ENCODE results near the gene AZIN2.
"Not testable (repeated sequence)": the region's sequence is repeated elsewhere in the genome, so short reads cannot be mapped to it uniquely, and the experiment has no call there.

Gene AZIN2

DNA sequence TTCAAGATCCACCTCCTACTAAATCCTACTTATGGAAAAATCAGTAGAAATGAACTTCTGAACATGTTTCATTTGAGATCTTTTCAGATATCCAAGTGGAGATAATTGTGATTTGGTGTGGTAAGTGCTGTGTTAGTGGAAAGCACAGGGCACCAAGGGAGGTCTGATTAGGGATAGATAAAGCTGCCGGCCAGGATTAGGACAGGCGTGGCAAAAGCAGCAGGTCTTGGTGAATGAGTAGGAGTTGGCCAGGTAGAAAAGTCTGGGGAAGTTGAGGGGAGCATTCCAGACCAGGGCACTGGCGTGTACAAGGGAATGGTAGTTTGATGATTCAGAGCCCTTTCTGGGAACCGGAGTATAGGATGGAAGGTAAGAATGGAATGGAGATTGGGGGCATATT is 47.8 kb downstream of the AZIN2 start:
- DNase-seq (ENCODE audit: low read depth): no peak

DNA sequence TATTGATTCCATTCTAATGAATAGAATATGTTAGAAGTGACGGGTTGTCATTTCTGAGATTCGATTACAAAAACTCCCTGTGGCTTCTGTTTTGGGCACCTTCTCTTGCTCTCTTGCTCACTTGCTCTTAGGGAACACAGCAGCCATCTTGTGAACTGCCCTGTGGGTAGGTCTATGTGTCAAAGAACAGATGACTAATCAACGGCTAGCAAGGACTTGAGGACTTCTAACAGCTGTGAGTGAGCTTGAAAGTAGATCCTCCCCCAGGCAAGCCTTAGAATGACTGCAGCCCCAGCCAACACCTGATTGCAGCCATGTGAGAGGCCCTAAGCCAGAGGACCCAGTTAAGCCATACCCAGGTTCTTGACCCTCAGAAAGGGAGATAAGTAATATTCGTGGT is 49.3 kb downstream of the AZIN2 start:
- DNase-seq (ENCODE audit: low read depth): no peak

DNA sequence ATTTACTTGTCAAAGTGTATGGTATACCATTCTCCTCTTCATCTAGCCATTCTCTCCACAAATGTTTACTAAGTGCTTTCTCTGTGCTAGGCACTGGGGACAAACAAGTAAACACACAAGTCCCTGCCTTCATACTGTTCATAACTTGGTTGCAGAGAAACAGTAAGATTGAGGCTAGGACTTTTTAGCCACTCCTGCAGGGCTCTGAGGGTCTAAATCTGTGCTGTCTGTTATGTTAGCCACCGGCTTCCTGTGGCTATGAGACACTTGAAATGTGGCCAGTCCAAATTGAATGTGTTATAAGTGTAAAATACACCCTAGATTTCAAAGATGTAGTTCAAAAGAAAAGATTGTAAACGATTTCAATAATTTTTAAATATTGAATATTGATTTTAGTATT is 50.2 kb downstream of the AZIN2 start:
- DNase-seq (ENCODE audit: low read depth): no peak

DNA sequence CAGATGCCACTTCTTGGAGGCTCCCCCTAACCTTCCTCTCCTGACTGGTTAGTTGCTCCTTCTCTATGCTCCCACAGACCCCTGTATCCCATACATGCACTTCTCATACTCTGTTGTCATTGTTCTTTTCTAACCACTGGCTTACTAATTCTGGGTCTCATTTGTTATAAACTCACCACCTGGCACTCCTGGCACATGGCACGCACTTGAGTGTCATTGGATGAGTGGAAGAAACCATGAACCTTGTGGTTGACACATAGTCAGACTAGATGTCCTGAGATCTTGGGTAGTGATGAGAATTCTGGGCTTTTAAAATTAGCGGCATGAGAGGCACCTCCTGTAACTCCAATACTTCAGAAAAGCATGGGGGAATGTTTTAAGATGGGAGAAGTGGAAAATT is 51.6 kb downstream of the AZIN2 start:
- no peak for DNase-seq (ENCODE audit: low read depth)

DNA sequence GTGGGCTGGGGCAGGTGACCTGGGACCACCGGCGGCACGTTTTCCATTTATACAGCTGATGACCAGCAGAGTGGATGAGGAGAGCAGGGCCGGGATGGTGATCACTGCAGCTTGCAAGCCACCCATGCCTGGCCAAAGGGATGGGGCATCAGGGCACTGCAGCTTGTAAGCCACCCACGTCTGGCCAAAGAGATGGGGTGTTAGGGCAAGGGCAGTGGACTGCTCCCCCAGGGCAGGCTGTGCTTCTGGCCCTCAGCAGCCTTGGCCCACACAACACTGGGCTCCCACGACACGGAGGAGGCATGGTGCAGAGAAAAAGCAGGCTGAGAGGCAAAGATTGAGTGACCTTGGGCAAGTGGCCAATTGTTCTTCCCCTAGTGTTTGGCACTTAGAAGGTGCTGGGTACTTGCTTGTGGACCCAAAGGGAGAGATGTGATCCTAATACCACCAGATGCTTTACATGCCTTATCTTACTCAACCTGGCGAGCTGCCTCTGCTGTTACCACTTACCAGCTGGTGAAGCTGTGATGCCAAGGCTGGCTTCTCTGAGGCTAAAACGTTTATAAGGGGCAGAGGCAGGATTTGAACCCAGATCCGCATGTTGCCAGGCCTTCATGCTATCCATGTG is 52.6 kb downstream of the AZIN2 start:
- no peak for DNase-seq (ENCODE audit: low read depth)

DNA sequence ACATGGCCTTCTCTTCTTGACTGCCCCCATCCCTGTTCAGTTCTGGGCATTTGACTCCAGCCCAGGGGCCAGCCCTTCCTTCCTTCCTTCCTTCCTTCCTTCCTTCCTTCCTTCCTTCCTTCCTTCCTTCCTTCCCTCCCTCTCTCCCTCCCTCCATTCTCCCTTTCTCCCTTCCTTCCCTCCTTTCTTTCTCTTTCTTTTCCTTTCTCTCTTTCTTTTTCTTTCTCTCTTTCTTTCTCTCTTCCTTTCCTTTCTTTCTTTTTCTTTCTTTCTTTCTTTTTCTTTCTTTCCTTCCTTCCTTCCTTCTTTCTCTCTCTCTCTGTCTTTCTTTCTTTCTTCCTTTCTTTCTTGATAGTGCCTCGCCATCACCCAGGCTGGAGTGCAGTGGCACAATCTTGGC is 55.1 kb downstream of the AZIN2 start:
- not testable (repeated sequence) for DNase-seq (ENCODE audit: low read depth)

DNA sequence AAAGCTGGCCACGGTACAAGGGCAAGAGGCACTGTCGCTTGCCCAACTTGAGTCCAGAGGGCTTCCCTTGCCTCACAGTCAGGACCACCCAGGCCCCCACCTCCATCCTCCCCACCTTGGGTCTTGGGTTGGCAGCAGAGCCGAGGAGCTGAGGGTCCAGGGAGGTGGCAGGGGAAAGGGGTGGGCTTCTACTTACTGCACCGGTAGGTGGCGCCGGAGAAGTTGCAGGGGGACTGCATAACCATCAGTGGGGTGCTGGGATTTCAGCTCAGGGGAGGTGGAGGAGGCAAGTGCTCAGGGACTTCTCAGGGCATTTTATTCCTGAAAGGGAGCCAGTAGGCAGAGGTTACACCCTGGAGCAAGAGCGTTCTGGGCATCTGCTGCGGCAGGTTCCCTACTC is 56.8 kb downstream of the AZIN2 start:
- peak; percentile 13 for DNase-seq (ENCODE audit: low read depth)

DNA sequence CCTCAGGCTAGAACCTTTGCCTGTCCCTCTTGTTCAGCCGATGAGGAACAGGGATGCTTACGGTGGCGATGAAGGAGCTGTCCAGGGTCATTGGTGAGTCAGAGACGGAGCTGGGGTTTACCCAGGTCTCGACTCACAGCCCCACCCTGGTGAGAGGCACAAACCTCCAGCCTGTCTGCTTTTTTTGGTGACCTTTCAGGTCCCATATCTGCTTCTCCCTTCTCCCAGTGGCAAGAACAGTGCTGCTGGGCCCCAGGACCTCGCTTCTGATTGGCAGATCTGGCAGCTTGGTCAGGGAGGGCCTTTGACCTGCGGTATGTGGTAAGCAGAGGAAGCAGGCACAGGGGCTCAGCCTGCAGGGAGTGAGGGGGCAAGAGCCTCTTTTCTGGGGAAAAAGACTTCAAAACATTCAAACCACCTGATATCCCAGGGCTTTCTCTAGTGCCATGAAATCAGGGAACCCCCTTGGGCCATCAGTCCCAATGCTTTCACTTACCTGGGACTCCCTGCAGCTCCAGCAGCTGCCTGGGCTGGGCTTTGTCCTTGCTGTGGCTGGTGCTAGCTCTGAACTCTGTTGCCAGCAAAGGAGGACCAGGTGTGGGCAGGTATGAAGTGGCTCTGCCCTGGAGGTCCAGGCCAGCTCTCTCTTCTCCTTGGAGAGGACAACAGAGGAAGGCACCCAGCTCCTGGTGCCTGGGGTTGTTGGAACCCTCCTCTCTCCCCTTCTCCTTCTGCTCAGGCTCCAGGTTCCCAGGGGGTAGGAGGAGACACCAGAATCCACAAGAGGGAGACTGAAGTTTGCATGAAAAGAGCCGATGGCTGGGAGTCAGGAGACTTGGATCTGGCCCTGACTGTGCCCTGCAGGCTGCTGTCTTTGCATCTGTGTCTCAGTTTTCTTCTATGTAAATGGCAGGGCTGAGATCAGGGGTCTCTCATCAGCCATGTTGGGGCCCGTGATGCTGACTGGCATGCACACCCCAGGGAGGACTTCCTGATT is 59.5 kb downstream of the AZIN2 start:
- no peak for DNase-seq (ENCODE audit: low read depth)

DNA sequence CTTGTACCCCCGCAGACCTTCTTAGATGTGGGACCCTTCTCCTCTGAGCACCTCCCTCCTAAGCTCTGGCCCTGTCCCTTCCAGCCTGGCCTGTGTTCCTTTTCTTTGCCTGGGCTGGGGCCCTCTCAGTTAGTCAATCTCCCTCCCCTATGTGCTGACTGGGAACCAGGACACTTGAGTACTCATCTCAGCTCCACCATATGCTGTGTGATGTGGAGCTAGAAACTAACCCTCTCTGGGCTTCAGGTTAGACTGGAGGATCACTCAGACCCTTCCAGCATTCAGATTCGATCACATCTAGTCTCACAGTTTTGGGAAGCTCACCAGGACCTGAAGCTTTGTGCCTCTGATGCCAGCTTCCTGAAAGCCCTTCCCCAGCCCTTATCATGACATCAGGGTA is 60.3 kb downstream of the AZIN2 start:
- no peak for DNase-seq (ENCODE audit: low read depth)

DNA sequence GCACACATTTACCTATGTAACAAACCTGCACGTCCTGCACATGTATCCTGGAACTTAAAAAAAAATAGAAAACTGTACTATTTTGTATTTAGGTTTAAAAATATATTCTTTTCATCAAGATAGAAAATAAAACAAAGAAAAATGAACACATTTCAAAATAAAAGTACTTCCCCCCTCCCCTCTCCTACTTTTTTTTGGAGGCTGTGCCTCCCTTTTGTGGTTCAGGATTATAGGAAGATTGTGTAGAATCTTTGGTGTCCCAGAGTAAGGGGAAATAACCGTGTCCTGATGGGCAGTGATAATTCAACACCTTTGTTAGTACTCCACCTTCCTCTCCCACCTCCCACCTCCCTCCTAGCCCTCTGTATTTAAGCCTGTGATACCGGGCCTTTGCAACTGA is 60.8 kb downstream of the AZIN2 start:
- DNase-seq (ENCODE audit: low read depth): no peak

DNA sequence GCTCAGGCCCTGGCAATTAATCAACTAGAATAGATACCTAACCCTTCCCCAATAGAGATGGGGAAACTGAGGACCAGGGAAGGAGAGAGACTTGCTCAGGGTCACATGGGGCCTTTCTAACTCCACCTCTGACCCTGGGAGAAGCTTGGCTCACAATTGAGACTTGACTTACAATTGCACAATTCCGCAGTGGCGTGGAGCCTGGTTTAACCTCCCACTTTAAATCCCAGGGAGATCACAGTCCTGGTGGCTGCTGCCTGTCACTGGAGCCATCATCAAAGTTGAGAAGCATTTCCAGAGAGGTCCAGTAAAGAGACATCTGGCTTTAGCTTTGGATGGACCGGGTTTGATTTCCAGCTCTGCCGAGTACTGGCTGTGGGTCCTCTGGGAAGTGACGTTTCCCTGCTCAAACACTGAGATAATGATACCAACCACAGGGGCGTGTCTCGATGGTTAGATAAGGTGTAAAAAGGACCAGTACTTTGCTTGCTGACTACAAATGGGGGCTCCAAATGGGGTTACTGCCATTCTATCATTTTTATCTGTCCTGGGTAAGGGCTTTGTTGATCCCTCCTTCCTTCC is 61.6 kb downstream of the AZIN2 start:
- no peak for DNase-seq (ENCODE audit: low read depth)

DNA sequence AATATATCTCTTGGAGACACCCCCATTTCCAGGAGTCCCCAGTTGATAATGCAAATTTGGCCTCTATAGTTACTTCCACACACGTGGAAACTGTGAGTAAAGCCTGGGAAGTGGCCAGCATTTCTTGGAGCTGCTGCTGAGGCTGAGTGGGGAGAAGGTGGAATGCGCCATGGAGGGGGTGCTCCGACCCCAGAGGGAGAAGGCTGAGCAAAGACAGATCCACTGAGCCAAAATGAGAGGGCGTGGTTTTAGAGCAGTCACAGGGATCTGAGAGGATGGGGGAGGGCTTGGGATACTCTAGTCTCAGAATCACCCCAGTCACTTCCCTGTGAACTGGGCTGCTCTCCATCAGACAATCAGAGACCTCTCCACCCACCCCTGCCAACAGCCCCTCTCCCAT is 62.2 kb downstream of the AZIN2 start:
- DNase-seq (ENCODE audit: low read depth): no peak

DNA sequence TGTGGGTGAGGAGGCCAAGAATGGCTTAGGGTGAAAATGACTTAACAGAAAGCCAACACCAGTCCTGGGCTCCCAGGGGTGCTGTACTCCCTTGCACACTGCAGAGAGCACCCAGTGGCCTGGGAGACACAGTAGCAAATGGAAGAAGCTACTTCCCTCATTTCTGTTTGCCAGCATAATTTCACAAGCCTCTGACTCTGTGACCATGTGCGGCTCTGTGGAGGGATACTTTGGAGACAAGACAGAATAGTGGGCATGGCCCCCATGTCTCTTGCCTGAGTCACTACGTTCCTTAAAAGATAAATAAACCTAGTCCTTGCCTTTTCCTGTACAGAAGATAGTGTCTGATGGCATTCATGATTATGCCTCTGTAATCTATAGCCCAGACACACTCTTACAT is 62.7 kb downstream of the AZIN2 start:
- no peak for DNase-seq (ENCODE audit: low read depth)

DNA sequence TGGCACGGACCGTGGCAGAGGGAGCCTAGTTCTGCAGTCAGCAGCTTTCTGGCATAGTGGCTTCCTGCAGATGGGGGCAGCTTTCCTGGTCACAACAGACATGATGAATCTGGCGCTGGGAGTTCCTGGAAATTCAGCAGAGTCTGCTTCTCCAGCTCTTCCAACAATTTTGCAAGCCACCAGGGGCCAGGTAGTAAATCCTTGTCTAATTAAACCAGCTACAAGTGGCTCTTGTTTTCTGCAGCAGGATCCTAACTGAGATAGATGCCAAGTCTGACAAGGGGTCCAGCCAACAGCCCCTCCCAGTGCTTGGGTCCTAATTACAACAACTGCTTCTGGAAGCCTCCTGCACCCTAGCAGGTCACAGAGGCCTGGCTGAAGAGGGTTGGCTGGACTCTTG is 65.0 kb downstream of the AZIN2 start:
- no peak for DNase-seq (ENCODE audit: low read depth)

DNA sequence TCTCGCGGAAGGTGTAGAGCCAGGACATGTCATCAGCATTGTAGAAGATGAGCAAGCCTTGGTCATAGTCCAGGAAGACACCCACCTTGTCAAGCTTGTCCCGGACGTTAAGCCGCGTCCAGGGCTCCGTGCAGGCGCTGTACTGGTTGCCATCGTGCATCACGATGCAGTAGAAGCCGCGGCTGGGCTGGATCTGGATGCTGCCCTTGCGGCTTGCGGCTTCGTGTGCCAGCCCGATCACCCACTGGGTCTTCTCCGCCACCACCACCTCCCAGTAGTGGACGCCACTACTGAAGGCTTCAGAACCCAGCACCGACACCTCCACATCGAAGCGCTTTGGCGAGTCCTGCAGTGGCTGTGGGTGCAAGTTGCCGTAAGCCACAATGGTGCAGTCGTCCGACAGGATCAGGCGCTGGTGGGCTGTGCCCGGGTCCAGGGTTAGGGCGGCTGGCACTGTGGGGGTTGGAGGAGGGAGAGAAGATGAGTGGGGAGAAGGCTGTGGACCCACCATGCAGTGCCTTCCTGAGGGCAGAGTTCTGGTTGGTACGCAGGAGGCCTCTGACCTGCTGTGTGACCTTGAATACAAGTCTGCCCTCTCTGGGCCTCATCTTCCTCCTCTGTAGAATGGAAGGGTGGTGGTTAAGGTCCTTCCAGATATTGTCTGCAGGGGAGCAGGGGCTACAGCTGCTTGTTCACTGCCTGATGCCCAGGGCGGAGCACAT is 66.5 kb downstream of the AZIN2 start:
- DNase-seq (ENCODE audit: low read depth): no peak

DNA sequence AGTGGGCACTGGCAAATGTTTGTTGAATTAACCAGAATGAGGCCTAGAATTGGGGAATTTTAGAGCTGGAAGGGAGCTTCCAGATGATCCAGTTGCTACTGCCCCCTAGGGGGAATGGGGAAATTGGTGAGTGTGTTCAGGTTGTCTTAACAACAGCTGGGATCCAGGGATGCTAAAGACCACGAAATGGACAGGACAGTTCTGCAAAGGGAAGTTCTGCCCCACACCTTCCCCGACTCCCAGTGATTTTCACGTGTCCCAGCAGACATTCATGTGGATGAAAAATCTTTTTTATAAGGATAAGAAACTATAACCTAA is 67.0 kb downstream of the AZIN2 start:
- DNase-seq (ENCODE audit: low read depth): no peak

DNA sequence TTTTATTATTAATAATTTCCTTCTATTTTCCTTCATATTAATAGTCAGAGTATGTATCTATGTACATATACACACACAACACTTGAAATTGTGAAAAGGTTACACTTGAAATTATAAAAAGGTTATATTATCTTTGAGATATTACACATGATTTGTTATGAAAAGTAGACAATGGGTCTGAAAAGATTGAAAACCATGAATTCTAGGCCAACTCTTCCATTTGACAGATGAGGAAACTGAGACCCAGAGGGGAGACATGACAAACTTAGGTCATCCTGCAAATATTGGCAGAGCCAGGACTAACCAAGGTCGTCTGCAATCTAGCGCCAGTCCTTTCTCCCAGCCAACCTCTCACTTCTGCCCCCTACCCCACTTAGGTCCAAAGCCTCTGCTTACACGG is 67.7 kb downstream of the AZIN2 start:
- no peak for DNase-seq (ENCODE audit: low read depth)

DNA sequence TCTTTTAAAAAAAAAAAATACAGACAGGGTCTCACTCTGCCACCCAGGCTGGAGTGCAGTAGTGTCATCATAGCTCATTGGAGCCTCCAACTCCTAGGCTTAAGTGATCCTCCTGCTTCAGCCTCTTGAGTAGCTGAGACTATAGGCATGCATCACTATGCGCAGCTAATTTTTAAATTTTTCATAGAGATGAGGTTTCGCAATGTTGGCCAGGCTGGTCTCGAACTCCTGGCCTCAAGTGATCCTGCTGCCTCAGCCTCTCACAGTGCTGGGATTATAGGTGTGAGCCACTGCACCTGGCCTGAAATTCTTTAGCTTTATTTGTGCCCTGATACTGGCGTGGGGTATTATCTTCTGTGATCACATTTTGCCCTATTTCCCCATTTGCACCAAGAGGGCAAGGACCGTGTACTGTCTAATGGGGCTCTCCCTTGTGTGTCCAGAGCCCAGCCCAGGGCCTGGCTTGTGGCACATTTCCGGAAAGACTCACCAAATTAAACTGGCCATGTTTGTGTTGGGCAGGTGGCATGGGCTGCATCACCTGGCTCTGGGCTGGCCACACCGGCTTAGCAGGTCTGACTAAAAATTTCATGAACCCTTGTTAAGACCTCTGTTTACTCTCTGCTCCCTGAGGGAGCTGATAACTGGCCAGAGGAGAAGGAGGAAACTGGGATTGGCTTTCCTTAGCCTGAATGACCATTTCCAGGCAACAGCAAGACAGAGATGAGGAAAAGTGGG is 68.7 kb downstream of the AZIN2 start:
- DNase-seq (ENCODE audit: low read depth): no peak

DNA sequence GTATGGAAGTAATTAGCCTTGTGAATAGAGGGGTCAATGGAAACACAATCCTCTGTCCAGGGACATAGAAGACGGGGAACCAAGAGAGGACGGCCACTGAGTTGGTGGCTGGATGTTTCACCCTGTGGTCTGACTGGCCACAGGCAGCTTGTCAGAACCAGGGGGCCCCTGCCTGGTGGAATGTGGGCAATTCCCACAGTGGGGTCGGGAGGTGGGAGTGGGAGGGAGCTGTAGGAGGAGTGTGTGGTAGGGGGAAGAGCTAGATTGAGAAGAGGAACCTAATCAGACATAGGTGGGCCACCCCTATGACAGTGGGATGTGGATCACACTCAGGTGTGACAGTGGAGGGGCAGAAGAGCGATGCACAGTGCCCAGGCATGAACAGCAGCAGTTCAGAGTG is 69.6 kb downstream of the AZIN2 start:
- DNase-seq (ENCODE audit: low read depth): no peak

DNA sequence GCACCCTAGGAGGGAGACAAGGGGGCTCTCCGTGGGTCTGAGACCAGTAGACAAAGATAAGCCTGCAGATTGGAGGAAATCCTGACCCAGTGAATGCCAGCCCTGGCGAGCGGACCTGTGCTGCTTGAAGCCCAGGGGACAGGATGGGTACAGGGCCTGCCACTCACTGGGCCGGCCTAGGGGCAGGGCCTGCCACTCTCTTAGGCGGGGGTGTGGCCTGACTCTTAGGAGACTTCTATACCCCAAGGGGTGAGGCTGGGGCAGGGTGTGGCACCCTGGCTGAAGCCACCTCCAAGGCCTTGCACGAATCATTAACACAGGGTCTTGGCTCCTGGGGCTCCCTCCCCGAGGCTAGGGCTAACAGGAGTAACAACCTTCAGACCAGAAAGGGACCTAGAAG is 70.2 kb downstream of the AZIN2 start:
- no peak for DNase-seq (ENCODE audit: low read depth)

DNA sequence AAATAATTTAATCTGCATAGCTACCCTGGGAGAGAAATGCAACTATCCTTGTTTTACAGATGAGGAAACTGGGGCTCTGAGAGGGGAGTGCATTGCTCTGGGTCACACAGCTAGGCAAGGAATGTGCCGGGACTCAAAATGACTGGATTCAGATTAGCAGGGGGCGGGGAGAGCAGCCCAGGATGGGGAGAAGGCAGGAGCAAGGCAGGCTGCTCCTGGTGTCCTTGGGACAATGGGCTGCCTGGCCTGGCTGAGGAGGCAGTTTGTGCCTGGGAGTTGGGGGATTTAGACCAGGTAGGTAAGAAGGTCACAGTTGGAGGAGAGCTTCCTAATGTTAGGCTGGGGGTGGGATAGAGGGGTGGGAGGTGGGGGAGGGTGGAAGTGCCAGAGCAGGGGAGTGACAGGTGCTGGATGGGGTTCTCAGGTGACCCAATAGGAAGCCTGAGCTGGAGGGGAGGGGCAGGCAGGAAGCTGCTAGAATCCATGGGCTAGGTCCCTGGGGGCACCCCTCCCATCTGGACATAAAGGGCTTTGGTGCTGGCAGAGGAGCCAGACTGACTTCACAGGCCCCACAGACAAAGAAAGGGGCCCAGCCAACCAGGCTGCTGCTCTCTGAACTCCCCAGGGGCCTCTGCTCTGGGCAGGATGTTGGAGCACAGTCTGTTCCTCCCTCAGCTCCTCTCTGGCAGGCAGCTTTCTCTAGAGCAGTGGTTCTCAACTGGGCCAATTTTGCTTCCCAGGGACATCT is 71.9 kb downstream of the AZIN2 start:
- no peak for DNase-seq (ENCODE audit: low read depth)

Measured in stimulated activated CD8-positive, alpha-beta memory T cell treated with anti-CD3 and anti-CD28 coated beads, Interleukin-15, amount 100 ng/mL, for 24 hours (primary cell).